K562 (cell line): Measurements from ENCODE around the gene SRSF9. TPM values are rescaled to one million over a fixed set of nuclear protein-coding genes. Genes with fewer than 3 reads are reported as not detected.

Source experiments
- ATAC-seq: fragments of 200-7000 bp; cut with Tn5 transposase; 3 replicates; pipeline ENCODE4 v1.9.1; 2020; ENCODE audit warnings: moderate library complexity
- BruUV-seq: library from RNA; stranded (reverse); fragments of 400-500 nt; replicated peaks from 2 replicates; lab custom pipeline; 2021; lab: Mats Ljungman, UMichigan
- CTCF ChIA-PET: fragments of 300-600 bp; formaldehyde crosslinking; extraction: SDS; loops from one replicate; lab custom pipeline; 2021; ENCODE audit warnings: low intra/inter-chr PET ratio; lab: Yijun Ruan, JAX
- POLR2A ChIA-PET: fragments of 300-600, 350-650 bp; sonication (Branson Sonifier 250); formaldehyde crosslinking; extraction: SDS; loops from one replicate; lab custom pipeline; 2021; ENCODE audit warnings: antibody characterized with exemption, inconsistent platforms; lab: Yijun Ruan, JAX
- DNase-seq, 4 experiments: peaks; one replicate each; pipeline versions ENCODE4 v3.0.0 to v3.0.0-alpha.2; 2011 to 2018; ENCODE audit warnings: low spot score in 3 of 4, mixed read lengths in 3 of 4; ENCODE audit errors: extremely low read depth in 1 of 4
- FAIRE-seq: peaks from 2 replicates; lab custom pipeline; 2011; peaks lifted over from hg19 to GRCh38; lab: Jason Lieb, UNC
- H2AFZ ChIP-seq: 2 replicates; pipeline ENCODE4 v1.6.0; 2011; ENCODE audit warnings: low read depth, low read length, control low read depth, inconsistent platforms
- H3K27ac ChIP-seq: fragments of 200-600 bp; 3 replicates; pipeline ENCODE4 v1.8.0; 2011; ENCODE audit warnings: low read depth, mild to moderate bottlenecking, control low read depth, inconsistent platforms, low read length, moderate library complexity, mixed read lengths; ENCODE audit errors: extremely low read depth
- H3K27me3 ChIP-seq, 2 experiments: fragments of 300-600 bp in 1 of 2; 2 replicates in 1 of 2; 3 replicates in 1 of 2; pipeline versions ENCODE4 v1.6.0 to v1.8.0; 2011; ENCODE audit warnings: inconsistent platforms in 2 of 2, low read length in 2 of 2, mild to moderate bottlenecking in 1 of 2, mixed read lengths in 1 of 2, moderate library complexity in 1 of 2; ENCODE audit not compliant: control insufficient read depth in 2 of 2, insufficient read depth in 2 of 2
- H3K36me3 ChIP-seq: fragments of 300-600 bp; 3 replicates; pipeline ENCODE4 v1.8.0; 2011; ENCODE audit warnings: mild to moderate bottlenecking, low read length, inconsistent platforms; ENCODE audit not compliant: control insufficient read depth, insufficient read depth
- H3K4me1 ChIP-seq, 2 experiments: fragments of 200-600 bp in 1 of 2; replicated peaks in 1 of 2; 2 replicates in 1 of 2; 3 replicates in 1 of 2; pipeline versions ENCODE4 v1.5.1 to v1.8.0; 2011; ENCODE audit warnings: inconsistent platforms in 2 of 2, low read length in 2 of 2, mild to moderate bottlenecking in 1 of 2, mixed read lengths in 1 of 2, moderate library complexity in 1 of 2; ENCODE audit not compliant: control insufficient read depth in 2 of 2, insufficient read depth in 2 of 2
- H3K4me2 ChIP-seq: 2 replicates; pipeline ENCODE4 v1.6.1; 2011; ENCODE audit warnings: low read length, control low read depth, inconsistent platforms, mixed read lengths; ENCODE audit not compliant: insufficient read depth
- H3K4me3 ChIP-seq: fragments of 200-600 bp; sonication (generic), shearing (Covaris generic); 2 replicates; pipeline ENCODE4 v1.5.1; 2016; ENCODE audit warnings: control low read depth, inconsistent platforms
- H3K79me2 ChIP-seq: fragments of 200-600 bp; 3 replicates; pipeline ENCODE4 v1.8.0; 2011; ENCODE audit warnings: low read length, inconsistent platforms; ENCODE audit not compliant: control insufficient read depth, insufficient read depth
- H3K9ac ChIP-seq, 2 experiments: 2 replicates each; pipeline versions ENCODE4 v1.6.0 to v1.6.1; 2011; ENCODE audit warnings: low read depth in 2 of 2, low read length in 2 of 2, control low read depth in 1 of 2, inconsistent platforms in 1 of 2, mild to moderate bottlenecking in 1 of 2, mixed read lengths in 1 of 2; ENCODE audit not compliant: insufficient read depth in 1 of 2
- H3K9me1 ChIP-seq: one replicate; pipeline ENCODE4 v1.6.0; 2011; ENCODE audit warnings: inconsistent platforms, mild to moderate bottlenecking, low read length, moderate library complexity; ENCODE audit not compliant: control insufficient read depth, insufficient read depth
- H3K9me3 ChIP-seq: replicated peaks from 2 replicates; pipeline ENCODE4 v1.5.1; 2011; ENCODE audit warnings: low read depth, low read length, inconsistent platforms; ENCODE audit not compliant: control insufficient read depth, insufficient read depth
- H4K20me1 ChIP-seq: replicated peaks from 2 replicates; pipeline ENCODE4 v1.6.1; 2011; ENCODE audit warnings: low read length, inconsistent platforms, mixed read lengths; ENCODE audit not compliant: control insufficient read depth, insufficient read depth
- CHD2 ChIP-seq: IDR thresholded peaks from 2 replicates; pipeline ENCODE4 v1.6.1; 2011; ENCODE audit warnings: low read depth, low read length
- CREM ChIP-seq: IDR thresholded peaks from 2 replicates; pipeline ENCODE4 v1.6.1; 2014; ENCODE audit warnings: antibody characterized with exemption, low read depth
- ETV1 ChIP-seq: fragments of 450-650 bp; conservative IDR thresholded peaks from 2 replicates; pipeline ENCODE4 v1.6.1; 2016; ENCODE audit warnings: missing genetic modification characterization, control low read depth, low read depth, missing compliant biosample characterization
- FOS ChIP-seq: IDR thresholded peaks from 3 replicates; pipeline ENCODE4 v1.6.1; 2011; ENCODE audit not compliant: insufficient read length; ENCODE audit errors: extremely low read depth
- FOSL1 ChIP-seq: fragments of 200-800 bp; sonication (Bioruptor generic); conservative IDR thresholded peaks from 2 replicates; pipeline ENCODE4 v1.6.1; 2016; ENCODE audit warnings: missing genetic modification characterization, missing compliant biosample characterization
- FOXK2 ChIP-seq, 2 experiments: fragments of 450-650 bp; IDR thresholded peaks in 1 of 2; conservative IDR thresholded peaks in 1 of 2; 2 replicates each; pipeline ENCODE4 v1.6.1; 2016; ENCODE audit warnings: low read depth in 2 of 2, mild to moderate bottlenecking in 1 of 2
- HDAC2 ChIP-seq: fragments of 450-650 bp; IDR thresholded peaks from 2 replicates; pipeline ENCODE4 v1.6.1; 2016; ENCODE audit warnings: mild to moderate bottlenecking
- JUN ChIP-seq, 2 experiments: sonication (generic) in 1 of 2; formaldehyde crosslinking in 1 of 2; IDR thresholded peaks; 2 replicates each; pipeline versions ENCODE4 v1.6.1 to v1.8.0; 2012 to 2022; ENCODE audit warnings: borderline replicate concordance in 2 of 2, mild to moderate bottlenecking in 2 of 2, improper control_type of control experiment in 1 of 2, low read depth in 1 of 2, low read length in 1 of 2, missing genetic modification reagents in 1 of 2
- RBM25 ChIP-seq: fragments of 200-400 bp; formaldehyde crosslinking; IDR thresholded peaks from 2 replicates; pipeline ENCODE4 v1.6.1; 2018; ENCODE audit warnings: low read length, low read depth, moderate library complexity; ENCODE audit not compliant: severe bottlenecking
- SMARCA4 ChIP-seq: fragments of 450-650 bp; IDR thresholded peaks from 2 replicates; pipeline ENCODE4 v1.6.1; 2016
- TCF3 ChIP-seq: sonication (generic); formaldehyde crosslinking; IDR thresholded peaks from 2 replicates; pipeline ENCODE4 v1.4.0; 2020; ENCODE audit warnings: mild to moderate bottlenecking, missing genetic modification reagents
- ZFP36 ChIP-seq: fragments of 150-350 bp; IDR thresholded peaks from 2 replicates; pipeline ENCODE4 v1.6.1; 2018; ENCODE audit warnings: low read length, low read depth; ENCODE audit not compliant: partially characterized antibody
- WGBS: fragments of 100-300 bp; shearing (Covaris generic); methylation state at CpG from one replicate; pipeline ENCODE4 v1.1.6; 2016; ENCODE audit warnings: low coverage, mixed read lengths; ENCODE audit not compliant: insufficient coverage; ENCODE audit errors: missing lambda C conversion rate; 5-methylcytosine and 5-hydroxymethylcytosine counted together
- in situ Hi-C: fragments of 300-500 bp; cut with MboI; formaldehyde crosslinking; loops from 4 replicates; pipeline ENCODE4 v1.15.0; 2018; ENCODE audit warnings: inconsistent platforms, mixed read lengths
- intact Hi-C: fragments of 100-400 bp; cut with micrococcal nuclease; formaldehyde crosslinking; loops from 2 replicates; pipeline ENCODE4 v1.14.2; 2022
- polyA plus RNA-seq, 8 experiments: library from polyadenylated mRNA; depleted of rRNA in 4 of 8; stranded (reverse) in 5 of 8; unstranded in 3 of 8; fragments of >200 nt; fragmentation: Nextera tagmentation in 2 of 8; fragmentation: Illumina TruSeq in 1 of 8; extraction: Ambion mirVana in 2 of 8; extraction: Trizol in 1 of 8; gene quantifications; 2 replicates each; pipeline versions ENCODE4 v1.2.1 to v1.2.3, GENCODE V29; 2011 to 2014; ENCODE audit warnings: inconsistent platforms in 1 of 8, missing spikeins in 1 of 8
- total RNA-seq, 7 experiments: library from RNA; depleted of rRNA in 6 of 7; stranded (reverse); fragments of >200 nt in 6 of 7; fragmentation: Illumina TruSeq in 2 of 7; extraction: Trizol in 2 of 7; gene quantifications; 2 replicates each; pipeline versions ENCODE4 v1.2.1 to v1.2.3, GENCODE V29; 2011 to 2021; ENCODE audit warnings: low replicate concordance in 1 of 7

The SRSF9 gene
- total and polyA plus RNA-seq, 9 of the 15 experiments (the other 6 are each of a cell fraction or from before 2014, with no cell fraction given): 40.3 to 291 (median 230) TPM

DNA sequence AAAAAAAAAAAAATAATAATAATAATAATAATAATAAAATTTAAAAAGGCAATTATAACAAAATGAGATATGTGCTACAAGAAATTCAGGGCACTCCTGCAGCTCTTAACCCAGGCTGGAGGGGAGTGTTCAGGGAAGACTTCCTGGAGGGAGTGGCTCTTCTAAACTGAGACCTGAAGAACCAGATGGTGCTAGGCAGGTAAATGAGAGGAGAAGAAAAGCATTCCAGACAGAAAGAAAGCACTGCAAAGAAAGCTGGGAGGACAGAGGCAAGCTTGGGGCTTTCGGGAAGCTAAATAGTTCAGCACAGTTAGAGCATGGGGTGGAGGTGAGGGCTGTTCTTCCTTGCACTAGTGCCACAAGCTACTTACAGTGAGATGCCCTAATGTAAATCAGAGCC, 9.9 kb upstream of the SRSF9 start (continued):
- TF ChIP-seq ZFP36: peak; percentile 92

DNA sequence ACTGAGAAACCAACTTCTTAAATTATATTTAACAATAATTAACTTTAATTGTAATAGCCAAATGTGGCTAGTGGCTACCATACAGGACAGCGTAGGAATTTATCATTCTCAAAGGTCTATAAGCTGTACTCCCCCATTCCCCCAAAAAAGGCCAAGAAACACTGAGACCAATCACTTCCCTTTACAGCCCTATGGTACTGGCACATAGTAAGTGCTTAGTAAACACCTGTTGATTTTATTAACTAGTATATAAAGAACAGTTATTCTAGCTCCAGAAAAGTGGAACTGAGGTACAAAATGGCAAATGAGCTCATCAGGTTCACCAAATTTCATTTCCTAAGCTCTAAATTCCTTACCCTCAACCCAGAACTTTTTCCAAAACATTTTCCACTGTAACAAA, 6.1 kb upstream of the SRSF9 start:
- ChIA-PET POLR2A (interaction anchor here (2.1 to 2.9 kb wide), 5 partner anchors 8 to 21 kb away, joined by 9 to 13 read pairs (median 12); partner anchors contain the start of gene DYNLL1), CTCF (no interaction called here)
- Histone ChIP-seq H3K36me3 (peaks cover 3% of the 10 kb centered on the region; the same call in 2 of the 3 replicates), H3K27ac (no peak overlapping the region), H3K9me1 (peaks cover 5% of the 10 kb centered on the region), H3K9ac (no peak overlapping the region), H3K4me3 (no peak overlapping the region), H2AFZ (no peak overlapping the region), H3K4me2 (no peak overlapping the region), H3K9me3 (no peaks in the 10 kb centered on the region), H3K79me2 (peaks cover 53% of the 10 kb centered on the region), H4K20me1 (no peaks in the 10 kb centered on the region), H3K27me3 (no peaks in the 10 kb centered on the region), H3K4me1 (peaks cover 23 to 44% of the 10 kb centered on the region in 2 experiments)
- WGBS: 50% methylated on average over 1 of the region's 1 CpG
- TF ChIP-seq CHD2 (no peak), RBM25 (peak; percentile 41)
- intact Hi-C loops (no loop called here), in situ Hi-C loops (no loop called here)
- no peak for DNase-seq
- BruUV-seq: no TSS peak
- FAIRE-seq: no peak
- ATAC-seq: no peak

GRCh38 chr12:120474616-120474960, 5.0 kb upstream of the SRSF9 start:
- Histone ChIP-seq H3K9me1 (no peaks in the 10 kb centered on the region), H3K36me3 (peaks cover 3% of the 10 kb centered on the region; the same call in 2 of the 3 replicates), H3K9me3 (no peaks in the 10 kb centered on the region), H3K27me3 (no peaks in the 10 kb centered on the region), H3K4me1 (peaks cover 26 to 34% of the 10 kb centered on the region in 2 experiments), H3K4me3 (no peak overlapping the region), H4K20me1 (no peaks in the 10 kb centered on the region), H3K27ac (no peak overlapping the region), H3K79me2 (peaks cover 56% of the 10 kb centered on the region), H2AFZ (no peak overlapping the region), H3K4me2 (peak overlapping the region; percentile 2), H3K9ac (peak overlapping the region in 1 of 2 experiments; percentile 7; a peak in 1 of 4 replicates)
- DNase-seq (peak; percentile 43 to 71 (median 52)), FAIRE-seq (peak; percentile 76), ATAC-seq (no peak)
- BruUV-seq: no TSS peak
- in situ Hi-C loops (no loop called here), intact Hi-C loops (no loop called here)
- CTCF ChIA-PET: no interaction called here
- 11% methylated on average over 2 of the region's 2 CpGs for WGBS
- POLR2A ChIA-PET: interaction anchor here (0.7 to 2.9 kb wide), 9 partner anchors 9 to 183 kb away, joined by 3 to 13 read pairs (median 9); partner anchors contain the start of genes DYNLL1 and RNU4-2
- TF ChIP-seq FOXK2 (conservative IDR thresholded peaks at IDR 0.05 in 1 of 2, IDR thresholded peaks at IDR 0.05 in 1 of 2; ENCODE audit: low read depth in 2 of 2) (no peak), FOS (peak; percentile 15), TCF3 (CRISPR knock-in tag) (peak; percentile 13; the same call in 1 of the 2 replicates), FOSL1 (tag) (peak; percentile 79), SMARCA4 (peak; percentile 54), HDAC2 (0 out of 2 replicates have a peak, but pooled peaks have one; percentile 38), CREM (peak; percentile 35; the same call in 1 of the 2 replicates), JUN (IDR thresholded peaks at IDR 0.05; ENCODE audit: borderline replicate concordance, low read depth, low read length) (peak; percentile 79; the same call in 1 of the 2 replicates), JUN (CRISPR knock-in tag; IDR thresholded peaks at IDR 0.05; ENCODE audit: borderline replicate concordance) (no peak), ETV1 (tag) (0 out of 2 replicates have a peak, but pooled peaks have one; percentile 11)
